GM23338 (cell line): ENCODE measurements around the gene CD2AP. TPM values are rescaled to one million over a fixed set of nuclear protein-coding genes. Genes with fewer than 3 reads are reported as not detected.

Source experiments
- ATAC-seq: fragments of 200-7000 bp; cut with Tn5 transposase; 3 replicates; pipeline ENCODE4 v1.9.1; 2020
- DNase-seq: peaks from one replicate; pipeline ENCODE4 v3.0.0-alpha.2; 2015; ENCODE audit warnings: low spot score
- H2AFZ ChIP-seq: fragments of 200-600 bp; sonication (generic); 2 replicates; pipeline ENCODE4 v1.8.0; 2016; ENCODE audit warnings: antibody characterized with exemption, mild to moderate bottlenecking, moderate library complexity
- H3F3A ChIP-seq: fragments of 200-600 bp; sonication (generic); replicated peaks from 2 replicates; pipeline ENCODE4 v1.8.0; 2017; ENCODE audit warnings: antibody characterized with exemption, mixed run types, low read depth
- H3K27ac ChIP-seq: fragments of 200-600 bp; sonication (generic); 2 replicates; pipeline ENCODE4 v1.6.1; 2016; ENCODE audit warnings: low read depth
- H3K27me3 ChIP-seq: fragments of 200-600 bp; sonication (generic); 2 replicates; pipeline ENCODE4 v1.8.0; 2016; ENCODE audit warnings: mild to moderate bottlenecking, mixed run types, moderate library complexity; ENCODE audit not compliant: insufficient read depth
- H3K36me3 ChIP-seq: fragments of 200-600 bp; sonication (generic); 2 replicates; pipeline ENCODE4 v1.8.0; 2016; ENCODE audit warnings: mild to moderate bottlenecking; ENCODE audit not compliant: insufficient read depth
- H3K4me1 ChIP-seq: fragments of 200-600 bp; sonication (generic); 2 replicates; pipeline ENCODE4 v1.8.0; 2016; ENCODE audit warnings: mild to moderate bottlenecking, moderate library complexity; ENCODE audit not compliant: insufficient read depth
- H3K4me2 ChIP-seq: fragments of 200-600 bp; sonication (generic); 2 replicates; pipeline ENCODE4 v1.7.1; 2017; ENCODE audit warnings: mixed run types
- H3K4me3 ChIP-seq: fragments of 200-600 bp; sonication (generic); 2 replicates; pipeline ENCODE4 v1.6.1; 2016; ENCODE audit warnings: mixed run types
- H3K79me2 ChIP-seq: fragments of 200-600 bp; sonication (generic); replicated peaks from 2 replicates; pipeline ENCODE4 v1.8.0; 2017; ENCODE audit warnings: mild to moderate bottlenecking; ENCODE audit not compliant: insufficient read depth
- H3K9me2 ChIP-seq: fragments of 200-600 bp; sonication (generic); 2 replicates; pipeline ENCODE4 v1.8.0; 2017; ENCODE audit not compliant: insufficient read depth
- H4K20me1 ChIP-seq: fragments of 200-600 bp; sonication (generic); replicated peaks from 2 replicates; pipeline ENCODE4 v1.8.0; 2017; ENCODE audit warnings: mild to moderate bottlenecking; ENCODE audit not compliant: insufficient read depth
- H3K27ac Mint-ChIP-seq: 2 replicates; pipeline ENCODE4 v1.8.0; 2020; ENCODE audit warnings: inconsistent platforms, mild to moderate bottlenecking, moderate library complexity, mixed read lengths
- H3K27me3 Mint-ChIP-seq: 3 replicates; pipeline ENCODE4 v1.8.0; 2022; ENCODE audit warnings: low read depth, mild to moderate bottlenecking, moderate library complexity, mixed read lengths, inconsistent platforms; ENCODE audit not compliant: insufficient read depth, poor library complexity
- H3K36me3 Mint-ChIP-seq: 3 replicates; pipeline ENCODE4 v1.8.0; 2021; ENCODE audit warnings: low read depth, mild to moderate bottlenecking, inconsistent platforms, moderate library complexity, mixed read lengths
- H3K4me1 Mint-ChIP-seq: 3 replicates; pipeline ENCODE4 v1.8.0; 2020; ENCODE audit warnings: mild to moderate bottlenecking, inconsistent platforms, mixed read lengths
- H3K4me3 Mint-ChIP-seq: 3 replicates; pipeline ENCODE4 v1.8.0; 2021; ENCODE audit warnings: moderate library complexity, mild to moderate bottlenecking, inconsistent platforms, mixed read lengths
- H3K9me3 Mint-ChIP-seq: 3 replicates; pipeline ENCODE4 v1.8.0; 2020; ENCODE audit warnings: moderate library complexity, mild to moderate bottlenecking, inconsistent platforms, mixed read lengths
- CREB1 ChIP-seq: fragments of 250-450 bp; sonication (Bioruptor Pico); IDR thresholded peaks from 2 replicates; pipeline ENCODE4 v1.5.0; 2020; ENCODE audit warnings: low read depth, mild to moderate bottlenecking, moderate library complexity
- CTCF ChIP-seq, 2 experiments: fragments of 200-600 bp in 1 of 2; sonication (generic) in 1 of 2; conservative IDR thresholded peaks; 2 replicates each; pipeline versions ENCODE4 v1.5.1 to v1.6.1; 2016 to 2017; ENCODE audit warnings: antibody characterized with exemption in 2 of 2, low read depth in 2 of 2, mild to moderate bottlenecking in 2 of 2, moderate library complexity in 1 of 2
- ETS1 ChIP-seq: IDR thresholded peaks from 2 replicates; pipeline ENCODE4 v1.6.1; 2016; ENCODE audit warnings: antibody characterized with exemption
- EZH2 ChIP-seq: fragments of 200-600 bp; sonication (generic); IDR thresholded peaks from one replicate; pipeline ENCODE4 v1.8.0; 2017; ENCODE audit warnings: antibody characterized with exemption, mild to moderate bottlenecking, low read depth; ENCODE audit not compliant: unreplicated experiment
- EZH2phosphoT487 ChIP-seq: fragments of 200-600 bp; sonication (generic); IDR thresholded peaks from one replicate; pipeline ENCODE4 v1.8.1; 2018; ENCODE audit warnings: antibody characterized with exemption; ENCODE audit not compliant: unreplicated experiment
- JUNB ChIP-seq: IDR thresholded peaks from one replicate; pipeline ENCODE4 v1.6.1; 2016; ENCODE audit warnings: antibody characterized with exemption; ENCODE audit not compliant: unreplicated experiment
- NANOG ChIP-seq: IDR thresholded peaks from 2 replicates; pipeline ENCODE4 v1.6.1; 2016; ENCODE audit warnings: antibody characterized with exemption, borderline replicate concordance
- POLR2AphosphoS5 ChIP-seq: IDR thresholded peaks from 2 replicates; pipeline ENCODE4 v1.6.1; 2016; ENCODE audit warnings: antibody characterized with exemption, low read depth
- REST ChIP-seq: IDR thresholded peaks from one replicate; pipeline ENCODE4 v1.6.1; 2018; ENCODE audit warnings: antibody characterized with exemption; ENCODE audit not compliant: unreplicated experiment
- STAT1 ChIP-seq: IDR thresholded peaks from one replicate; pipeline ENCODE4 v1.6.1; 2016; ENCODE audit warnings: antibody characterized with exemption; ENCODE audit not compliant: unreplicated experiment
- ZNF114 ChIP-seq: fragments of 250-450 bp; sonication (Bioruptor Pico); IDR thresholded peaks from 2 replicates; pipeline ENCODE4 v1.5.0; 2020; ENCODE audit warnings: mild to moderate bottlenecking, moderate library complexity
- ZNF331 ChIP-seq: fragments of 250-450 bp; sonication (Bioruptor Pico); IDR thresholded peaks from 2 replicates; pipeline ENCODE4 v1.5.0; 2020; ENCODE audit warnings: low read depth, mild to moderate bottlenecking, moderate library complexity
- ZNF462 ChIP-seq: fragments of 250-450 bp; sonication (Bioruptor Pico); IDR thresholded peaks from 2 replicates; pipeline ENCODE4 v1.5.0; 2020; ENCODE audit warnings: mild to moderate bottlenecking, moderate library complexity
- polyA plus RNA-seq: library from polyadenylated mRNA; unstranded; fragments of >200 nt; fragmentation: Nextera tagmentation; extraction: Ambion mirVana; gene quantifications from 2 replicates; pipeline ENCODE4 v1.2.1, GENCODE V29; 2016
- total RNA-seq: library from RNA; depleted of rRNA; stranded (reverse); fragments of >200 nt; shearing (Covaris generic); gene quantifications from 2 replicates; pipeline ENCODE4 v1.2.3, GENCODE V29; 2014

CD2AP gene
- total and polyA plus RNA-seq, 2 experiments from 2014 or later: 38.0 to 93.2 TPM

GRCh38 chr6:47495207-47495606 is 17.6 kb downstream of the CD2AP start:
- Histone ChIP-seq H3K4me3 (no peak overlapping the region), H3K27me3 (no peaks in the 10 kb centered on the region), H3F3A (no peaks in the 10 kb centered on the region), H3K4me2 (no peak overlapping the region), H2AFZ (no peak overlapping the region), H4K20me1 (peaks cover 18% of the 10 kb centered on the region), H3K27ac (peak overlapping the region; percentile 39), H3K79me2 (peaks cover 100% of the 10 kb centered on the region), H3K4me1 (peaks cover 70% of the 10 kb centered on the region), H3K36me3 (no peaks in the 10 kb centered on the region), H3K9me2 (no peaks in the 10 kb centered on the region)
- no peak overlapping the region for H3K4me3 Mint-ChIP-seq
- peaks cover 75% of the 10 kb centered on the region for H3K4me1 Mint-ChIP-seq
- DNase-seq: no peak
- TF ChIP-seq POLR2AphosphoS5 (no peak), ZNF331 (CRISPR knock-in tag) (no peak), CREB1 (CRISPR knock-in tag) (no peak), JUNB (no peak), NANOG (no peak), ZNF462 (no peak), ZNF114 (CRISPR knock-in tag) (no peak), STAT1 (no peak), REST (no peak), CTCF (conservative IDR thresholded peaks at IDR 0.05; ENCODE audit: low read depth in 2 of 2) (no peak), EZH2 (no peak), EZH2phosphoT487 (no peak), ETS1 (no peak)
- no peak overlapping the region; the same call in 1 of the 2 replicates for H3K27ac Mint-ChIP-seq
- H3K27me3 Mint-ChIP-seq: peaks cover 4% of the 10 kb centered on the region
- H3K36me3 Mint-ChIP-seq: peaks cover 6% of the 10 kb centered on the region; the same call in 1 of the 3 replicates
- H3K9me3 Mint-ChIP-seq: no peaks in the 10 kb centered on the region
- no peak; the same call in 2 of the 3 replicates for ATAC-seq
